ENCODE results near the gene MGAT5.

GRCh38 chr2:134218414-134218813 lies 35.5 kb upstream of the MGAT5 start:
- TF ChIP-seq YY1 (IDR thresholded peaks at IDR 0.05; ENCODE audit: low read depth) (no peak), EGR1 (IDR thresholded peaks at IDR 0.05) (no peak), RAD21 (IDR thresholded peaks at IDR 0.05; ENCODE audit: low read depth) (no peak), TAF1 (IDR thresholded peaks at IDR 0.05; ENCODE audit: low read depth) (no peak), EP300 (IDR thresholded peaks at IDR 0.05; ENCODE audit: borderline replicate concordance) (no peak), CEBPB (IDR thresholded peaks at IDR 0.05) (no peak), MAX (IDR thresholded peaks at IDR 0.05) (no peak)
